Loucy (cell line): ENCODE measurements around the gene PXN.

Experiments
- CTCF ChIP-seq: fragments of 200-600 bp; sonication (generic); conservative IDR thresholded peaks from 2 replicates; pipeline ENCODE4 v1.5.1; 2014; ENCODE audit warnings: mild to moderate bottlenecking, antibody characterized with exemption, low read length
- EZH2phosphoT487 ChIP-seq: fragments of 200-600 bp; IDR thresholded peaks from 2 replicates; pipeline ENCODE4 v1.6.1; 2018; ENCODE audit warnings: antibody characterized with exemption, mild to moderate bottlenecking, moderate library complexity, borderline replicate concordance

GRCh38 chr12:120200364-120200800 lies 65.1 kb downstream of the PXN start:
- no peak for TF ChIP-seq CTCF
- no peak for TF ChIP-seq EZH2phosphoT487
